HepG2 (cell line): ENCODE results near the gene SKIDA1. TPM values are rescaled to one million over a fixed set of nuclear protein-coding genes. Genes with fewer than 3 reads are reported as not detected.
A peak's percentile ranks its signal among the peaks of the same experiment; 100 is the strongest.

Experiments
- CCDC6 ChIP-seq: sonication (generic); formaldehyde crosslinking; IDR thresholded peaks from 2 replicates; pipeline ENCODE4 v1.8.1; 2022; ENCODE audit warnings: mild to moderate bottlenecking, missing genetic modification reagents, moderate library complexity
- GTF3A ChIP-seq: sonication (generic); formaldehyde crosslinking; conservative IDR thresholded peaks from 2 replicates; pipeline ENCODE4 v1.4.0; 2020; ENCODE audit warnings: mild to moderate bottlenecking, missing genetic modification reagents
- KDM5A ChIP-seq: fragments of 200-600 bp; sonication (generic); IDR thresholded peaks from 2 replicates; pipeline ENCODE4 v1.7.0; 2018; ENCODE audit warnings: antibody characterized with exemption, mild to moderate bottlenecking, low read length, borderline replicate concordance
- MYNN ChIP-seq: sonication (generic); formaldehyde crosslinking; IDR thresholded peaks from 2 replicates; pipeline ENCODE4 v1.4.0; 2020; ENCODE audit warnings: mild to moderate bottlenecking, low read depth, missing genetic modification reagents
- PHF21A ChIP-seq: sonication (generic); formaldehyde crosslinking; IDR thresholded peaks from 2 replicates; pipeline ENCODE4 v1.5.0; 2020; ENCODE audit warnings: mild to moderate bottlenecking, missing genetic modification reagents
- POLR2AphosphoS5 ChIP-seq: IDR thresholded peaks from 2 replicates; pipeline ENCODE4 v1.6.1; 2012; ENCODE audit warnings: low read depth, low read length
- RBFOX2 ChIP-seq: fragments of 200-400 bp; formaldehyde crosslinking; IDR thresholded peaks from 2 replicates; pipeline ENCODE4 v1.6.1; 2017; ENCODE audit warnings: low read depth, mild to moderate bottlenecking, low read length
- SRSF4 ChIP-seq: fragments of 200-400 bp; formaldehyde crosslinking; IDR thresholded peaks from one replicate; pipeline ENCODE4 v1.6.1; 2018; ENCODE audit warnings: mild to moderate bottlenecking, low read depth, low read length, moderate library complexity; ENCODE audit not compliant: poor library complexity, severe bottlenecking
- ZBED4 ChIP-seq: sonication (generic); formaldehyde crosslinking; IDR thresholded peaks from 2 replicates; pipeline ENCODE4 v1.4.0; 2020; ENCODE audit warnings: missing genetic modification reagents, borderline replicate concordance
- ZNF326 ChIP-seq: sonication (generic); formaldehyde crosslinking; IDR thresholded peaks from 2 replicates; pipeline ENCODE4 v1.4.0; 2020; ENCODE audit warnings: missing genetic modification reagents, borderline replicate concordance
- ZNF446 ChIP-seq: sonication (generic); formaldehyde crosslinking; IDR thresholded peaks from 2 replicates; pipeline ENCODE4 v1.5.0; 2020; ENCODE audit warnings: mild to moderate bottlenecking, missing genetic modification reagents
- ZNF576 ChIP-seq: sonication (generic); formaldehyde crosslinking; IDR thresholded peaks from 2 replicates; pipeline ENCODE4 v1.4.0; 2020; ENCODE audit warnings: mild to moderate bottlenecking, missing genetic modification reagents
- ZNF740 ChIP-seq: sonication (generic); formaldehyde crosslinking; IDR thresholded peaks from 2 replicates; pipeline ENCODE4 v1.4.0; 2020; ENCODE audit warnings: missing genetic modification reagents
- ZNF891 ChIP-seq: sonication (generic); formaldehyde crosslinking; IDR thresholded peaks from 2 replicates; pipeline ENCODE4 v1.5.0; 2020; ENCODE audit warnings: mild to moderate bottlenecking, missing genetic modification reagents
- polyA plus RNA-seq, 8 experiments: library from polyadenylated mRNA; depleted of rRNA in 3 of 8; stranded (reverse) in 7 of 8; unstranded in 1 of 8; fragments of >200 nt; fragmentation: Illumina TruSeq in 4 of 8; extraction: Trizol in 4 of 8; gene quantifications; 2 replicates each; pipeline versions ENCODE4 v1.2.1 to v1.2.3, GENCODE V29; 2011 to 2016; ENCODE audit warnings: low read depth in 4 of 8, missing spikeins in 1 of 8, mixed read lengths in 1 of 8; ENCODE audit not compliant: insufficient read depth in 1 of 8
- total RNA-seq, 5 experiments: library from RNA; depleted of rRNA; stranded (reverse); fragments of >200 nt; fragmentation: Illumina TruSeq; extraction: Trizol; gene quantifications; 2 replicates each; pipeline ENCODE4 v1.2.3, GENCODE V29; 2016; ENCODE audit warnings: low read depth in 1 of 5
- TF ChIP-seq, protein P1 (sequence below): sonication (generic); formaldehyde crosslinking; conservative IDR thresholded peaks from 2 replicates; pipeline ENCODE4 v1.8.0; 2022; ENCODE audit warnings: mild to moderate bottlenecking, moderate library complexity, missing genetic modification reagents

SKIDA1 gene
- total and polyA plus RNA-seq, 2 of the 13 experiments (the other 11 are each of a cell fraction or from before 2014, with no cell fraction given): 0.73 to 1.5 TPM

DNA sequence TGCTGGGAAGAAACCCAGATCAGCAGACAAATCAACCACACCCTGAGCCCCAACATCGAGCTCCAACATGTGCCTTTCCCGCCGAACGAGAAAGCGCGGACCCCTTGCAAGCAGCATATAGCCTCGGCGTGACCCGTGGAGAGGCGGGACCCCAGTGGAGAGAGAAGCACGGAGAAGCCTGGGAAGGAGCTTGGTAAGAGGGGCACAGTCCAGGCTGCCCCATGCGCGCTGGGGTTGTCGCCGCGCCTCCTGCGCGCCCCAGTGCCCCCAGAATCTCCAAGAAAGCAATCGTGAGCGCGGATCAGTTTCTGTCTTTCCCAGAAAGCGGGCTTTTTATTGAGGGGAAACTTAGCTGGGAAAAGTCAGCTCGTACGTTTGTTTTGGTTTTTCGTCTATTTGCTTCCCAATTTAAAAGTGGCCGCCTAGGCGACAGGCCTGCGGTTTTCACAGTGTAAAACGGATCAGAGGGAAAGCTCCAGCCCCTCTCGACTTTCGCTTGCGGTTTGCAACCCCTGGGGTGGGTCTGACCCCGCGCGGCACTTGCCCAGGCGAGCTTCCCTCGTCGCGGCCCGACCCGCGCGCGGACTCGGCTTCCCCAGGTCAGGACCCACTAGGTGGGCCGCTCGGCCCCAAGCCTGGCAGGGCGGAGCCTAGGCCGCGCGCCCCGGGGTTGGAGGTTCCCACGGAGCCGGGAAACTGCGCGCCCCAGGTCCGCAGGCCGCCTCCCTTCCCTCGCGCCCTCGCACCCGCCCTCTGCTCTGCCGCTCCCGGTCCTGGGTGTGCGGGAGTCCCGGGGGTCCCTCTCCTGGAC lies 31.1 kb downstream of the SKIDA1 start (continued):
- no peak for TF ChIP-seq ZNF740
- no peak for TF ChIP-seq MYNN (CRISPR knock-in tag)
- TF ChIP-seq KDM5A: no peak
- TF ChIP-seq CCDC6 (CRISPR knock-in tag): peak; percentile 39; the same call in 1 of the 2 replicates
- peak; percentile 80 for TF ChIP-seq RBFOX2
- TF ChIP-seq GTF3A (CRISPR knock-in tag): no peak
- TF ChIP-seq, protein P1, sequence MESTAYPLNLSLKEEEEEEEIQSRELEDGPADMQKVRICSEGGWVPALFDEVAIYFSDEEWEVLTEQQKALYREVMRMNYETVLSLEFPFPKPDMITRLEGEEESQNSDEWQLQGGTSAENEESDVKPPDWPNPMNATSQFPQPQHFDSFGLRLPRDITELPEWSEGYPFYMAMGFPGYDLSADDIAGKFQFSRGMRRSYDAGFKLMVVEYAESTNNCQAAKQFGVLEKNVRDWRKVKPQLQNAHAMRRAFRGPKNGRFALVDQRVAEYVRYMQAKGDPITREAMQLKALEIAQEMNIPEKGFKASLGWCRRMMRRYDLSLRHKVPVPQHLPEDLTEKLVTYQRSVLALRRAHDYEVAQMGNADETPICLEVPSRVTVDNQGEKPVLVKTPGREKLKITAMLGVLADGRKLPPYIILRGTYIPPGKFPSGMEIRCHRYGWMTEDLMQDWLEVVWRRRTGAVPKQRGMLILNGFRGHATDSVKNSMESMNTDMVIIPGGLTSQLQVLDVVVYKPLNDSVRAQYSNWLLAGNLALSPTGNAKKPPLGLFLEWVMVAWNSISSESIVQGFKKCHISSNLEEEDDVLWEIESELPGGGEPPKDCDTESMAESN (CRISPR knock-in tag): peak; percentile 91
- no peak for TF ChIP-seq ZNF576 (CRISPR knock-in tag)
- 0 out of 2 replicates have a peak, but pooled peaks have one; percentile 3 for TF ChIP-seq POLR2AphosphoS5
- no peak for TF ChIP-seq ZNF446 (CRISPR knock-in tag)
- no peak for TF ChIP-seq ZBED4 (CRISPR knock-in tag)
- no peak for TF ChIP-seq ZNF326
- peak; percentile 51; the same call in 1 of the 2 replicates for TF ChIP-seq ZNF891 (CRISPR knock-in tag)
- TF ChIP-seq PHF21A: no peak; the same call in 1 of the 2 replicates
- no peak for TF ChIP-seq SRSF4
